ENCODE measurements around the gene SERPINB12. TPM values are rescaled to one million over a fixed set of nuclear protein-coding genes. Genes with fewer than 3 reads are reported as not detected.

Gene SERPINB12
- total RNA-seq, 1 experiment from 2014 or later = not detected

DNA sequence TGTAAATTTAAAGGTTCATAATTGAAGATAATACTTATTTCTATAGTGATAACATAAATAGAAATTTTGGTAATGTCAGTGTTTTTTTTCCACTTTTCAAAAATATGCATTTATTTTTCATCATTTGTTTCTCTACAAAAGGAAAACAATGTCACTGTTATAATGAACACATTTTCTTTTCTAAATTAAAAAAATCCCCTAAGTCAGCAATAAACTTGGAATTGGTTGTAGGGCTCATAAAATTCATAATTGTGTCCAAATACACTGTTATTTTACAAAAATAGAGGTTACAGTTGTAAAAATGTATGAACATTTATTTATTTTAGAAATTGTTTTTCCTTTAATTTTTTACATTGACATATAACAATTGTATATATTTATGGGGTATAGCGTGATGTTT, 26.4 kb upstream of the SERPINB12 start:
- no peak overlapping the region for H3T11ph ChIP-seq (ENCODE audit: low read length)
- H3K23me2 ChIP-seq (ENCODE audit: insufficient read length, low read depth, low read length, poor library complexity, severe bottlenecking) = peaks cover 2% of the 10 kb centered on the region
- no peak overlapping the region for H2BK5ac ChIP-seq (ENCODE audit: insufficient read length, low read length)
- no peak overlapping the region for H3K56ac ChIP-seq (ENCODE audit: insufficient read length, low read depth, low read length)
- H3K4me2 ChIP-seq (ENCODE audit: insufficient read depth, insufficient read length, low read length) = no peak overlapping the region
- H3K14ac ChIP-seq (ENCODE audit: insufficient read depth, low read length) = no peak overlapping the region
- H3K27me3 ChIP-seq (ENCODE audit: insufficient read depth, low read length) = no peaks in the 10 kb centered on the region
- no peak overlapping the region for H4K91ac ChIP-seq (ENCODE audit: insufficient read length, low read depth, low read length)
- H2AFZ ChIP-seq (ENCODE audit: low read length) = no peak overlapping the region
- TF ChIP-seq, protein P1, sequence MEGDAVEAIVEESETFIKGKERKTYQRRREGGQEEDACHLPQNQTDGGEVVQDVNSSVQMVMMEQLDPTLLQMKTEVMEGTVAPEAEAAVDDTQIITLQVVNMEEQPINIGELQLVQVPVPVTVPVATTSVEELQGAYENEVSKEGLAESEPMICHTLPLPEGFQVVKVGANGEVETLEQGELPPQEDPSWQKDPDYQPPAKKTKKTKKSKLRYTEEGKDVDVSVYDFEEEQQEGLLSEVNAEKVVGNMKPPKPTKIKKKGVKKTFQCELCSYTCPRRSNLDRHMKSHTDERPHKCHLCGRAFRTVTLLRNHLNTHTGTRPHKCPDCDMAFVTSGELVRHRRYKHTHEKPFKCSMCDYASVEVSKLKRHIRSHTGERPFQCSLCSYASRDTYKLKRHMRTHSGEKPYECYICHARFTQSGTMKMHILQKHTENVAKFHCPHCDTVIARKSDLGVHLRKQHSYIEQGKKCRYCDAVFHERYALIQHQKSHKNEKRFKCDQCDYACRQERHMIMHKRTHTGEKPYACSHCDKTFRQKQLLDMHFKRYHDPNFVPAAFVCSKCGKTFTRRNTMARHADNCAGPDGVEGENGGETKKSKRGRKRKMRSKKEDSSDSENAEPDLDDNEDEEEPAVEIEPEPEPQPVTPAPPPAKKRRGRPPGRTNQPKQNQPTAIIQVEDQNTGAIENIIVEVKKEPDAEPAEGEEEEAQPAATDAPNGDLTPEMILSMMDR (conservative IDR thresholded peaks at IDR 0.05) = no peak
- H3K9me3 Mint-ChIP-seq = no peaks in the 10 kb centered on the region
- no peak overlapping the region for H2BK15ac ChIP-seq (ENCODE audit: low read depth, low read length)
- no peak overlapping the region for H3K27ac ChIP-seq (ENCODE audit: insufficient read length, low read depth, low read length)
- no peak overlapping the region for H2AK5ac ChIP-seq (ENCODE audit: insufficient read length, low read length)
- H4K8ac ChIP-seq (replicated peaks; ENCODE audit: insufficient read length, low read depth, low read length) = no peak overlapping the region
- H2BK20ac ChIP-seq (ENCODE audit: low read depth, low read length, poor library complexity, severe bottlenecking) = no peak overlapping the region
- no peaks in the 10 kb centered on the region for H3K9me3 ChIP-seq (ENCODE audit: control insufficient read depth, low read depth, low read length)
- no peak overlapping the region for H4K5ac ChIP-seq (ENCODE audit: insufficient read length, low read depth, low read length)
- peaks cover 4% of the 10 kb centered on the region; the same call in 1 of the 2 replicates for H3K4me1 ChIP-seq (ENCODE audit: insufficient read depth, low read length)
- no CpG with 5 or more reads among the region's 1 CpG for WGBS (ENCODE audit: extremely low coverage, insufficient read length, low lambda C conversion rate)
- H2BK12ac ChIP-seq (ENCODE audit: insufficient read length, low read depth, low read length) = no peak overlapping the region
- no peak overlapping the region for H3K27ac Mint-ChIP-seq
- H3K4me3 Mint-ChIP-seq = no peak overlapping the region
- no peaks in the 10 kb centered on the region for H3K36me3 Mint-ChIP-seq (ENCODE audit: insufficient read depth in 1 of 3, low read depth in 3 of 3)
- no peak overlapping the region for H3K18ac ChIP-seq (ENCODE audit: insufficient read length, low read depth, low read length)
- H3K23ac ChIP-seq (ENCODE audit: insufficient read length, low read depth, low read length) = no peak overlapping the region
- no peak for DNase-seq
- H3K79me1 ChIP-seq (ENCODE audit: insufficient read depth, low read depth, low read length, poor library complexity, severe bottlenecking) = no peaks in the 10 kb centered on the region
- H3K4ac ChIP-seq (ENCODE audit: low read depth, low read length) = no peak overlapping the region
- H3K79me2 ChIP-seq (ENCODE audit: insufficient read depth, low read length) = no peaks in the 10 kb centered on the region
- H3K27me3 Mint-ChIP-seq (ENCODE audit: low read depth) = no peaks in the 10 kb centered on the region; the same call in 1 of the 2 replicates
- H3K4me1 Mint-ChIP-seq = peaks cover 45 to 53% of the 10 kb centered on the region in 2 experiments
- no peaks in the 10 kb centered on the region for H4K20me1 ChIP-seq (ENCODE audit: control insufficient read depth, insufficient read depth, insufficient read length)
- no peak overlapping the region for H2BK120ac ChIP-seq (ENCODE audit: low read depth, low read length, poor library complexity, severe bottlenecking)
- no peak overlapping the region for H3K9ac ChIP-seq (ENCODE audit: extremely low read depth, insufficient read length, low read length)
